Measurements from ENCODE around the gene CPA3. TPM values are rescaled to one million over a fixed set of nuclear protein-coding genes. Genes with fewer than 3 reads are reported as not detected.

Gene CPA3, protein sequence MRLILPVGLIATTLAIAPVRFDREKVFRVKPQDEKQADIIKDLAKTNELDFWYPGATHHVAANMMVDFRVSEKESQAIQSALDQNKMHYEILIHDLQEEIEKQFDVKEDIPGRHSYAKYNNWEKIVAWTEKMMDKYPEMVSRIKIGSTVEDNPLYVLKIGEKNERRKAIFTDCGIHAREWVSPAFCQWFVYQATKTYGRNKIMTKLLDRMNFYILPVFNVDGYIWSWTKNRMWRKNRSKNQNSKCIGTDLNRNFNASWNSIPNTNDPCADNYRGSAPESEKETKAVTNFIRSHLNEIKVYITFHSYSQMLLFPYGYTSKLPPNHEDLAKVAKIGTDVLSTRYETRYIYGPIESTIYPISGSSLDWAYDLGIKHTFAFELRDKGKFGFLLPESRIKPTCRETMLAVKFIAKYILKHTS
- total RNA-seq (1 to 10 TPM; 1.1 to 2.3 (median 2.0) TPM), polyA plus RNA-seq (0.11 TPM)
- long read RNA-seq, donor 1: 0 reads
- long read RNA-seq, donor 2: 0 reads
- long read RNA-seq, donor 3, partial matches to known transcripts: 0 of 1 reads
- long read RNA-seq, donor 3, other reads (novel, unspliced or antisense): 0 of 1 reads
- long read RNA-seq, donor 4: 0 reads

DNA sequence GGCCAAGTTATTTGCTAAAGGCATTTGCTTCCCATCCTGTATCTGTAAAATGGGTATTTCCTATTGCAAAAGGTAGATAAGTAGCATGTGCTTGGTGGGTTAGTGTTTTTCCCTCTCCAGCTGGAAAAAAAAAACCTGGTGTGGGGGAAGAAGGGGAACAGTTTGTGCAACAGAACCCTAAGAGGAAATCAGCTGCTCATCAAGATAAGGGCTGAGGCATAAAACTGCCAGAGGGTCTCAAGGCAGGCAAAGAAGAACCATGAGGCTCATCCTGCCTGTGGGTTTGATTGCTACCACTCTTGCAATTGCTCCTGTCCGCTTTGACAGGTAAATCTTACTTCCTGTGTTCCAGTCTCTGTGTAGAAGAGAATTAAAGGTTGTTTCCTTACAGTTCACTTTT, at the start of gene CPA3:
CPA3 (plus strand) TSS at position 248 of the 400 bp plus-strand sequence; CDS start at position 260, 12 bp downstream.
- ATAC-seq: no peak
- Histone ChIP-seq H3K9me3 (ENCODE audit: control insufficient read depth, low read length) (no peaks in the 10 kb centered on the region), H3K27ac (ENCODE audit: low read length) (no peak within 1 kb of the TSS), H3K27me3 (ENCODE audit: control insufficient read depth, insufficient read depth) (no peaks in the 10 kb centered on the region), H3K4me3 (ENCODE audit: low read length) (no peak within 1 kb of the TSS), H3K4me1 (ENCODE audit: control insufficient read depth, insufficient read depth, low read length) (no peaks in the 10 kb centered on the region)
- intact Hi-C loops (cut with DNase I): loop anchor here in 1 of 4 donors (10.0 kb wide), 1 partner anchor 410 kb away; no protein-coding TSS in a partner anchor
- WGBS: 73% methylated on average over 1 of the region's 1 CpG
- DNase-seq: no peak

DNA sequence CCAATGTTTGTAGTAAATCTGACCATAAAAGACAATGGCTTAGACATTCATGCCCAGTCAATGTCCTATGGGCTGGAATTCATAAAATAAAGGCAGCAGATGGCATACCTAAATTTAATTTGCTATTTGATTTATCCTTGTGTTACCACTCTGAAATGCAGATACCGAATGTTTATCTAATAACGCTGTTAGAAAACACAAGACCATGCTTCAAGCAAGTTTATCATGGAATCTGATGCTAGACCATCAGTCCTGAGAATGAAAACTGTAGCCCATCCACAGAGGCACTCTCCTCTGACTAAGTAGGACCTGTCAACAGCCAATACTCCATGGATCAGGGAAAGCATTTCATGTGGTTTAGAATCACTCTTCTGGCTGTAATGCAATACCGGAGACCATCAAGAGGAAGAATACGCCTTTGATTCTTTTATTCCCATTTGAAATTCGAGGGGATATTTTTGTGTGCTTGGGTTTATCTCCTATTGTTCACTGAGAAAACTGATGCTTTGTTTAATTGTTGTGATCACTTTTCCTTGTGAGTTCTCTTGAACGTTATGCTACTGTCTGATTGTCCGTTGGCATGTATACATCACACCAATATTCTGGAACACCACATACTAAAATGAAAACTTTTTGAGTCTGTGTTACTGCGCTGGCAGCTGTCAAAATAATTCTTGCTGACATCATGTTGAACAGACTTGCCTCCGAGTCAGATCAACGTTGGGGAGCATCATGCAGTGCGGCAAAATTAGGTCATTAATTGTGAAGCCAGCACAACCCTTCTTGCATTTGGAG, 49.6 kb upstream of the CPA3 start:
- Histone ChIP-seq H3K4me3 (ENCODE audit: low read length) (no peak overlapping the region), H3K4me1 (ENCODE audit: control insufficient read depth, insufficient read depth, low read length) (no peaks in the 10 kb centered on the region), H3K27ac (ENCODE audit: low read length) (no peak overlapping the region), H3K27me3 (ENCODE audit: control insufficient read depth, insufficient read depth) (no peaks in the 10 kb centered on the region), H3K9me3 (ENCODE audit: control insufficient read depth, low read length) (no peaks in the 10 kb centered on the region)
- DNase-seq (no peak), ATAC-seq (no peak)
- WGBS: 77% methylated on average over 11 of the region's 11 CpGs
- intact Hi-C loops (cut with DNase I): no loop called here

DNA sequence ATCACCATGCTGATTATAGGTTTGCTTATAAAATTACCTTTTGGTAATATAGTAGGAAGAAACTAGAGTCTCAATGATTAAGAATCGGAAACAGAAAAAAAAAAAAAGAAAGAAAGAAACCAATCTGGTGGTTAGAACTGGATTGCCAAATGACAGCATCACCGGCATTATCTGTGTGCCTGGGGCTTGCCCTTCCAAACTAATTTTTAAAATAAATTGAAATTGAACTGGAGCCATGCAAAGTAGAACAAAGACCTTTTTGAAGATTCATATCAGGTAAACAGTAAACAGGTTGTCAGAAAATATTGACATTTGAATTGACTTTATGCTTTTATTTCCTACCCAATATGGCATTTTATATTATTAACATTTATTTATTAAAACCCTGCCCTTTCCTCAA, 48.7 kb upstream of the CPA3 start:
- intact Hi-C loops (cut with DNase I): no loop called here
- no peaks in the 10 kb centered on the region for H3K9me3 ChIP-seq (ENCODE audit: control insufficient read depth, low read length)
- no peaks in the 10 kb centered on the region for H3K4me1 ChIP-seq (ENCODE audit: control insufficient read depth, insufficient read depth, low read length)
- DNase-seq (no peak), ATAC-seq (no peak)
- 87% methylated on average over 2 of the region's 2 CpGs for WGBS
- no peaks in the 10 kb centered on the region for H3K27me3 ChIP-seq (ENCODE audit: control insufficient read depth, insufficient read depth)
- H3K27ac ChIP-seq (ENCODE audit: low read length): no peak overlapping the region
- H3K4me3 ChIP-seq (ENCODE audit: low read length): no peak overlapping the region

DNA sequence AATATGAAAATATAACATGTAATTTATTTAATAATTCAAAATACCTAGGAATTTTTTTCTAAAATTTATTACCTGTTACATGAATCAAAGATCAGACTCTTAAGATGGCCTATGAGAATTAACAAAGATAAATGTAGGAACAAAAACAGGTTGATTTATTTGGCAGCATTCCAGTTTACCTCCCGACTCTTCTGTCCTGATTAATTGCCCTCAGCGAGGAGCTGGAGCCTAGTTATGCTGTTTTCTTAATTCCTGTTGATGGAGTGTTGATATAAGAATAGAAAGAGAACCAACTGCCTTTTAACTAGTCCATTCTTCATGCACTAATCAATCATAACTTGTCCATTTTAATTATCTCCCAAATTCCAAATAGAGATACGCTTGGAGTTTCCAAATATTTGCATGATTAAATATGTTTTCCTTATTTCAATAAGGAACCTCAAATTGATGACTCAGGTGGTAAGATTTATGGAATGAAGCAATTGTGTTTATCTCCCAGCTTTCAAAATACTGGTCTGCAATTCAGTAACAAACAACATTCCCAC, 48.0 kb upstream of the CPA3 start:
- DNase-seq (no peak), ATAC-seq (no peak)
- no peaks in the 10 kb centered on the region for H3K9me3 ChIP-seq (ENCODE audit: control insufficient read depth, low read length)
- H3K27me3 ChIP-seq (ENCODE audit: control insufficient read depth, insufficient read depth): no peaks in the 10 kb centered on the region
- H3K4me1 ChIP-seq (ENCODE audit: control insufficient read depth, insufficient read depth, low read length): no peaks in the 10 kb centered on the region
- H3K27ac ChIP-seq (ENCODE audit: low read length): no peak overlapping the region
- intact Hi-C loops (cut with DNase I): no loop called here
- whole genome bisulfite sequencing: 44% methylated on average over 3 of the region's 3 CpGs
- no peak overlapping the region for H3K4me3 ChIP-seq (ENCODE audit: low read length)

DNA sequence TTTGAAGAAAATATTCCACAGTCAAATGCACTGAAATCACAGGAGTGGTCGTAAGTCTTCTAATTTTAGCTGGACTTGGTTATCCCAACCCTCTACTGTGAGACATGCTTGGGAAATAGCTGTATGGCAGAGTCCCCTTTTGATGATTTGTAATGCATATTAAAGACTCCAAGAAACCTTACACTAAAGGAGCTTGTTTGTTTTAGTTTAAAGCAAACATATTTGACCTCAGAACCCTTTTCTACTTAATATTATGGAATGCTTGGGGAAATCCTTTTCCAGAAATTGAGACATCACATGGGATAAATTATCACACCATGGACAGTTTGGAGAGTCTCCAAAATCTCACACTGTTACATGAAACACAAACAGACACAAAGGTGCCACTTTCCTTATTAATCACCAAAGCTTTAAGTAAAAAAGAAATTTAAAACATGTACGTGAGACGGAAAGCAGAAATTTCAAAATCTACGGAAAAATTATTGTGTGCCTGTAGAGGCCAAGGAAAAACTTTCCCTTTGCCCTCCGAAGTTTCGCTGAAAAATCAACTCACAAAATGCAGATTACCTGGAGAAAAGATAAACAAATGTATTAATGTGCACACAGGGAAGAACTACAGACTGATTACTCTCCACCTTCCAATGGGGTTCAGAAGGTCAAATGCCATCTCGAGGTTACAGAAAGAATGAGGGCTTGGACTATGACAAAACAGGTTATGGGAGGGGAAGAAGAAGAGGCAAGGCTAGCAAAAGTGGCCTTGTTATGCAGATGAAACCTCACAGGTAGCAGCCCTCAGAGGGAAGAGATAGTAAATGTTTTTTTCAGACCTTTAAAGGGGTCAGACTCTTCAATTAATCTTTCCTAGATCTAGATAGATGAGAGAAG, 44.5 kb upstream of the CPA3 start:
- DNase-seq (no peak), ATAC-seq (no peak)
- Histone ChIP-seq H3K9me3 (ENCODE audit: control insufficient read depth, low read length) (no peaks in the 10 kb centered on the region), H3K27me3 (ENCODE audit: control insufficient read depth, insufficient read depth) (no peaks in the 10 kb centered on the region), H3K27ac (ENCODE audit: low read length) (no peak overlapping the region), H3K4me3 (ENCODE audit: low read length) (no peak overlapping the region), H3K4me1 (ENCODE audit: control insufficient read depth, insufficient read depth, low read length) (no peaks in the 10 kb centered on the region)
- WGBS: 69% methylated on average over 7 of the region's 7 CpGs
- intact Hi-C loops (cut with DNase I): no loop called here

DNA sequence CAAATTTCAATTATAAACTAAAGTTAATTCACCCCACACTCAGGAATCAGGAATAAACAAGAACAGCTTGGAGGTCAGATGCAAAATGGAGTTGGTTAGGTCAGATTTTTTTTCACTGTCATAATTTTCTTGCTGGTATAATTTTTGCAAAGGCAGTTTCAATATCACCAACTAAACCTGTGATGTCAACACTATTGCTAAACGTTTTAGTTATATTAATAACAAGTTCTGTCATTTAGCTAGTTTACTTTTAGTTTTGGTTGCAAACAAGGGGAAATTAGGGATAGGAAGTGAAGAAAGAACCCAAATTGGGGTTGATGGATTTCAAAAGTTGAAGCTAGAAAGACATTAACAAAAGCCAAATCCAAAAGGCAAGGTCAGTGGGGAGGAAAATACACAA, 42.1 kb upstream of the CPA3 start:
- Histone ChIP-seq H3K9me3 (ENCODE audit: control insufficient read depth, low read length) (no peaks in the 10 kb centered on the region), H3K4me1 (ENCODE audit: control insufficient read depth, insufficient read depth, low read length) (no peaks in the 10 kb centered on the region), H3K27ac (ENCODE audit: low read length) (no peak overlapping the region), H3K4me3 (ENCODE audit: low read length) (no peak overlapping the region), H3K27me3 (ENCODE audit: control insufficient read depth, insufficient read depth) (no peaks in the 10 kb centered on the region)
- DNase-seq: no peak
- ATAC-seq: no peak
- intact Hi-C loops (cut with DNase I): no loop called here
- 48% methylated on average over 1 of the region's 1 CpG for WGBS

DNA sequence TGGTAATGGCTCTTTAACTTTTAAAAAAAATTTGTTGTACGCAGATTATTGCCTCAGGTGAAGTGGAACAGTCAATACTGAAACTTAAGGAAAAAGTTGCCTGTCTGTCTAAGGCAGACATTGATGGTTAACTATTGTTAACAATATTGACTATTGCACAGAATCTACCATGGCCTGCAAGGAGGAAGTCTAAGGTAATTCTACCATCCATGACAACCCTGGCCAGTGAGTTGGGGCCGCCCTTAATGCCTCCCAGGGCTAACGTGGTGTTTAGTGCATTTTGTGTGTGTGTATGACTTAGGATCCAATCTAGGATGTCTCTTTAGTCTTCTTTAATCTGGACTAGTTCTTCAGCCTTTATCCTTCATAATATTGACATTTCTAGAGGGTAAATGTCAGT, 39.6 kb upstream of the CPA3 start:
- H3K4me3 ChIP-seq (ENCODE audit: low read length): no peak overlapping the region
- ATAC-seq: no peak
- no peak overlapping the region for H3K27ac ChIP-seq (ENCODE audit: low read length)
- no peaks in the 10 kb centered on the region for H3K9me3 ChIP-seq (ENCODE audit: control insufficient read depth, low read length)
- WGBS: 88% methylated on average over 3 of the region's 3 CpGs
- H3K4me1 ChIP-seq (ENCODE audit: control insufficient read depth, insufficient read depth, low read length): no peaks in the 10 kb centered on the region
- DNase-seq: no peak
- intact Hi-C loops (cut with DNase I): no loop called here
- H3K27me3 ChIP-seq (ENCODE audit: control insufficient read depth, insufficient read depth): no peaks in the 10 kb centered on the region

DNA sequence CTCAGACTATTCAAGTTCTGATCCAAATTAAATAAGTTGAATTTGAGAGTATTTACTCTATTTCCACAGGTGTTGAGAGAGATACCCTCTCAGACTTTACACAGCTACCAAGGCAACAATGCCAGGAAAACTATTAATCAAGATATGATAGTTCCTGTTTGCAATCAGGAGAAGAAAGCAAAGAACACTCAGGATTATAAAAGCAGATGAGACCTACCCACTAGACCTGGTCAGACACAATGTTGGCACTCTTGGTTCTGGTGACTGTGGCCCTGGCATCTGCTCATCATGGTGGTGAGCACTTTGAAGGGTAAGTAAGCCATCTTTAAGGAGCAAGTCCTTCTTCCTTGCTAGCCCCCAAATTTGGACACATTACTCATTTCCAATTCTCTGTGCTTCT, 37.5 kb upstream of the CPA3 start, which contains the start of gene CPB1:
CPB1 (plus strand) TSS at position 227 of the 400 bp plus-strand sequence; CDS start at position 240, 13 bp downstream.
- Histone ChIP-seq H3K27me3 (ENCODE audit: control insufficient read depth, insufficient read depth) (no peaks in the 10 kb centered on the region), H3K4me3 (ENCODE audit: low read length) (no peak within 1 kb of the TSS), H3K9me3 (ENCODE audit: control insufficient read depth, low read length) (no peaks in the 10 kb centered on the region), H3K27ac (ENCODE audit: low read length) (no peak within 1 kb of the TSS), H3K4me1 (ENCODE audit: control insufficient read depth, insufficient read depth, low read length) (no peaks in the 10 kb centered on the region)
- DNase-seq: no peak
- intact Hi-C loops (cut with DNase I): no loop called here
- ATAC-seq: no peak

DNA sequence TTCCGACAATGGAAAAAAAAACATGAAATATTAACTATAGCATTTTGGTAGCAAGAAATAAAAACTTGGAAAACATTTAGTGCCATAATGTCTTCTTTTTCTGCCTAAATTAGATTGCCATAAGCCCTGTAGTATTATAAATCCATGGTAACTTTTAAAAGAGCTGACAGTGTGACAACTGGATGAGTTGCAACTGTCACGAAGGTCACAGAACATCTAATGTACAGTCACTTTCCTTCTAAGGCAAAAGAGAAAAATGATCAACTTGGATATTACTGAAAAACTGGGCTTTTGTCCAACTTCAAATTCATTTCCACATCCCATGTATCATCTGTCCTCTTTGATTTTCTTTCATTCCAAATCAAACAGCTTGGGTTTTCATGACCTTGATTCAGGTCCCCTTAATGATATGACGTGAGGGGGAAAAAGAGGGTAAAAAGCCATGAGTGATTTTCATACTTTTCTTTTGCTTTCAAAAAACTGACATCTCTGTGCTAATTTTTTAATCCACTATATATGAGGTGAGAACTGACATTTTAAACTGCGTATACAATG, 36.9 kb upstream of the CPA3 start:
- 70% methylated on average over 4 of the region's 4 CpGs for WGBS
- Histone ChIP-seq H3K4me3 (ENCODE audit: low read length) (no peak overlapping the region), H3K4me1 (ENCODE audit: control insufficient read depth, insufficient read depth, low read length) (no peaks in the 10 kb centered on the region), H3K9me3 (ENCODE audit: control insufficient read depth, low read length) (no peaks in the 10 kb centered on the region), H3K27me3 (ENCODE audit: control insufficient read depth, insufficient read depth) (no peaks in the 10 kb centered on the region), H3K27ac (ENCODE audit: low read length) (no peak overlapping the region)
- ATAC-seq (no peak), DNase-seq (no peak)
- intact Hi-C loops (cut with DNase I): no loop called here

DNA sequence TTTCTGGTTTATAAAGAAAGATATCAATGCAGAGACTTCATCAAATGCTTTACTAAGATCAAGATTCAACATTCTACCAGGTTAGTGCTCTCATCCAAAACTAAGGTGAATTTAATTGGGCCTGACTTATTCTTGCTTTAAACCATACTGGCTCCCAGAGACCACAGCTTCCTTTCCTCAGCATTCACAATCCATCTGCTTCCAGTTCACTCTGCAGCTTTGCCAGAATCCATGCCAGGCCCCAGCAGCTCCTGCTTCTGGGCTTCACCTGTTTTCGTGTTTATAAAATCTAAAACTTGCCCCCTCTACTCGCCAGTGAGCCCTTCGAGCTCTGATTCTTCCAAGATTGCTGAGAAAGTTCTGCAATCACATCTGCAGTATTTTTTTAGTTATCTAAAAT, 35.2 kb upstream of the CPA3 start:
- Histone ChIP-seq H3K27ac (ENCODE audit: low read length) (no peak overlapping the region), H3K4me1 (ENCODE audit: control insufficient read depth, insufficient read depth, low read length) (no peaks in the 10 kb centered on the region), H3K9me3 (ENCODE audit: control insufficient read depth, low read length) (no peaks in the 10 kb centered on the region), H3K4me3 (ENCODE audit: low read length) (no peak overlapping the region), H3K27me3 (ENCODE audit: control insufficient read depth, insufficient read depth) (no peaks in the 10 kb centered on the region)
- DNase-seq (no peak), ATAC-seq (no peak)
- intact Hi-C loops (cut with DNase I): no loop called here
- WGBS: 88% methylated on average over 3 of the region's 3 CpGs
